Muscle layer of duodenum (tissue), 2 donors: ENCODE measurements around the gene TMEM167A.

Source experiments
- H3K27ac ChIP-seq: one replicate; pipeline ENCODE4 v1.7.0; 2013; ENCODE audit warnings: mild to moderate bottlenecking, low read length
- H3K27me3 ChIP-seq: one replicate; pipeline ENCODE4 v1.7.0; 2013; ENCODE audit warnings: low read depth, mild to moderate bottlenecking, control low read depth, low read length
- H3K36me3 ChIP-seq, 2 donors: one replicate each; pipeline ENCODE4 v1.7.0; 2013; ENCODE audit warnings: low read length in 2 of 2, control low read depth in 1 of 2, mild to moderate bottlenecking in 1 of 2; ENCODE audit not compliant: insufficient read depth in 2 of 2, control insufficient read depth in 1 of 2
- H3K4me1 ChIP-seq, 2 donors: one replicate each; pipeline ENCODE4 v1.7.0; 2013; ENCODE audit warnings: low read length in 2 of 2, mild to moderate bottlenecking in 2 of 2, control low read depth in 1 of 2, moderate library complexity in 1 of 2; ENCODE audit not compliant: insufficient read depth in 2 of 2, control insufficient read depth in 1 of 2
- H3K4me3 ChIP-seq, 2 donors: one replicate each; pipeline ENCODE4 v1.7.0; 2013; ENCODE audit warnings: low read length in 2 of 2, low read depth in 1 of 2, mild to moderate bottlenecking in 1 of 2
- H3K9me3 ChIP-seq, 2 donors: one replicate each; pipeline ENCODE4 v1.7.0; 2013; ENCODE audit warnings: low read length in 2 of 2, control low read depth in 1 of 2, mild to moderate bottlenecking in 1 of 2; ENCODE audit not compliant: control insufficient read depth in 1 of 2
- donor health status: healthy.

Gene TMEM167A, protein sequence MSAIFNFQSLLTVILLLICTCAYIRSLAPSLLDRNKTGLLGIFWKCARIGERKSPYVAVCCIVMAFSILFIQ

DNA sequence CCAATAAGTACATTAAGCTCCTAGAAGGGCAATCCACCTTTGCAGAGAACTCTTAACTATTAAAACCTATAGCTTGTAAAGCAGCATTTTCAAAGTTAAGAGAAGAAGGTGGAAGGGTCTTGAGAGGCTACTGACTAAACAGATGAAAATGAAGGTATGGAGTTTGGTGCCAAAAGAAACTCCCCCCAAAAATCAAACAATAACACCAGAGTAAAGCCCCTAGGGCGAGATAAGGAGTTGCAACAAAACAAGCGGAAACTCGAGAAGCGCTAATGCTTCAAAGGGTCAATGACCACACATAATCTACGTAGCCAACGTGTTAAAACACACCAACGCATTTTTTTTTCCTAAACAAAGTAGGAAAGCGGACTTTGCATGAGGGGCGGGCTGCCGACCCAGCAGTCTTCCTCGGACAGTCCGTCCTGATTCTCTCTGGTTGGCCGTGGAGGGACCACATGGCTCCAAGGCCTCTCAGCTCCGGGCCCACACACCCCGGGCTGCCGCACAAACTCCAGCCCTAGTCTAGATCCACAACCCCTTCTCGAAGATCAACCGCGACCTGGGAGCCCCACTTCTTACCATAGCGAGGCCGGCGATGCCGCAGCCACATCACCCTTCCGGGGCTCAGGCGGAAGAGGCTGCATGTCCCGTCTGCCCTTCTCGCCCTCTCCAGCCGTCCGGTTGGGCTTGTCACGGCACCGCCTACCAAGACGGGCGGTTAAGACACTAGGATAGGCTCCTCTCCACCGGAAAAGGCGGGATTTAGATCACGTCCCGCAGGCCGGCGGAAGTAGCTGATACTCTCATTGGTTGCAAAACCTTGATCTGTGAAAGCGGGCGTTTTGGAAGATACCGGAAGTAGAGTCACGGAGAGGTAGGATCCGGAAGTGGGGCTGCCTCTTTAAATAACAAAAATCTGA is at the start of gene TMEM167A, which contains the start of gene XRCC4:
Gene TMEM167A (minus strand): TSS at position 653 of the 920 bp plus-strand sequence. CDS start 71 bp downstream, at position 582.
Gene XRCC4 (plus strand): TSS at position 806 of the 920 bp plus-strand sequence. CDS start 27,373 bp downstream, outside the sequence.
- peaks cover 11 to 37% of the 10 kb centered on the region in 2 donors for H3K4me1 ChIP-seq
- H3K9me3 ChIP-seq, result no peaks in the 10 kb centered on the region
- H3K27ac ChIP-seq, result peak within 1 kb of the TSS; percentile 92
- no peaks in the 10 kb centered on the region for H3K36me3 ChIP-seq
- H3K4me3 ChIP-seq, result peak within 1 kb of the TSS; percentile 92 to 98
- no peaks in the 10 kb centered on the region for H3K27me3 ChIP-seq

DNA sequence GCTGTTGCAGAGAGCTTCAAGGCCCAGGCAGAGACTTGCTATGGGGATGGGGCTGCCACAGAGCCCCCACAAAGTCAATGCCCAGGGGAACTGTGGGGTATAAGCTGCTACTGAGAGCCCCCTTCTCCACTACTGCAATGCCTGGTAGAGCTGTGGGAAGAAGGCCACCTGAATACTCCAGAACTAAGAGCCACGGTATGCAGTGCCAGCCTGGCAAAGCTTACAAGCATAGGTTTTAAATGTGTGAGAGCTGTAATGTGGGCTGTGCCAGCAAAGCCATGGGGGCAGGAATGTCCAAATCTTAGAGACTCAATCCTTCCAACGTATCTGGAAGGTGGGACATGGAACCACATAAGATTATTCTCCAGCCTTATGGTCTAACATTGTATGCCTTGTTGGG is 49.3 kb upstream of the TMEM167A start:
- Histone ChIP-seq H3K27ac (no peak overlapping the region), H3K27me3 (no peaks in the 10 kb centered on the region), H3K4me3 (no peak overlapping the region), H3K9me3 (peaks cover 0 to 3% of the 10 kb centered on the region in 2 donors), H3K4me1 (no peaks in the 10 kb centered on the region), H3K36me3 (no peaks in the 10 kb centered on the region)

DNA sequence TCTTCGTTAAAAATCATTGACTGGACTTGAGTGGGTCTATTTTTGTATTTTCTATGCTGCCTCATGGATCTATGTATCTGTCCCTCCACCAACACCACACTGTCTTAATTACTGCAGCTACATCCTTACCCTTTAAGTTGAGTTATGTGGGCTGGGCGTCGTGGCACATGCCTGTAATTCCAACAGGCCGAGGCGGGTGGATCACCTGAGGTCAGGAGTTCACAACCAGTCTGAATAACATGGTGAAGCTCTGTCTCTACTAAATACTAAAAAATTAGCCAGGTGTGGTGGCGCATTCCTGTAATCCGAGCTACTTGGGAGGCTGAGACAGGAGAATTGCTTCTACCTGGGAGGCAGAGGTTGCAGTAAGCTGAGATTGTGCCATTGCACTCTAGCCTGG is 48.4 kb upstream of the TMEM167A start:
- no peak overlapping the region for H3K4me3 ChIP-seq
- no peak overlapping the region for H3K27ac ChIP-seq
- H3K27me3 ChIP-seq, result no peaks in the 10 kb centered on the region
- H3K36me3 ChIP-seq, result no peaks in the 10 kb centered on the region
- no peaks in the 10 kb centered on the region for H3K4me1 ChIP-seq
- H3K9me3 ChIP-seq, result peaks cover 0 to 3% of the 10 kb centered on the region in 2 donors

DNA sequence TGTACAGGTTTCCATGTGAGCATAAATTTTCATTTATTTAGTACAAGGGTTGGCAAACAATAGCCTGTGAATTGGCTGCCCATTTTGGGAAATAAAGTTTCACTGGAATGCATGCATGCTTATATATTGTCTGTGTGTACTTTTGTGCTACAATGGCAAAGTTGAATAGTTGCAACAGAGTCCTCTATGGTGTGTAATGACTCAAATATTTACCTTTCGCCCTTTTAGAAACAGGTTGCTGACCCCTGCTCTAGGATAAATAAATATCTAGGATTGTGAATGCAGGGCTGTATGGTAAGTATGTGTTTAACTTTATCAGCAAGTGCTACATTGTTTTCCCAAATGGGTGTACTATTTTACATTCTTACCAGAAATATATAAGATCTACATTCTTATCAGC is 47.4 kb upstream of the TMEM167A start:
- peaks cover 0 to 3% of the 10 kb centered on the region in 2 donors for H3K9me3 ChIP-seq
- no peaks in the 10 kb centered on the region for H3K27me3 ChIP-seq
- H3K4me3 ChIP-seq, result no peak overlapping the region
- no peaks in the 10 kb centered on the region for H3K36me3 ChIP-seq
- H3K27ac ChIP-seq, result no peak overlapping the region
- H3K4me1 ChIP-seq, result no peaks in the 10 kb centered on the region

DNA sequence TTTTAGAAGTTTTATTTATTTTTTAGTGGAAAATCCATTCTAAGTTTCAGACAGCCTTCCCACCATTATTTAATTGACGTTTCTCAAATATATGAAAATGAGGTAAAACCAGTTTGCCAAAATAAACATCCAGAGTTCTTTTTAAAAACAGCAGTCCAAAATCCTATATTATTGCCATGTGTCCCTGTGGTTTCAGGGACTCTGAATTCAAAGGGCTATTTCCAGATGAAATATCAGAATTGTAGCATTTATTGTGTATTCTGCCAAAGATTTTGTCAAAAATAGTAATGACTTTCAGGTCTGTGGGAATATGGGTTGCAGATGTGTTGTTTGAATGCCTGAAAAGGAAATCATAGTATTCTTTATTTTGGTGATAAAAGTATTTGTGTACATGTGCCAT is 41.8 kb upstream of the TMEM167A start:
- Histone ChIP-seq H3K27me3 (no peaks in the 10 kb centered on the region), H3K4me1 (no peaks in the 10 kb centered on the region), H3K36me3 (peaks cover 0 to 6% of the 10 kb centered on the region in 2 donors), H3K27ac (no peak overlapping the region), H3K4me3 (no peak overlapping the region), H3K9me3 (peaks cover 4 to 5% of the 10 kb centered on the region in 2 donors)

DNA sequence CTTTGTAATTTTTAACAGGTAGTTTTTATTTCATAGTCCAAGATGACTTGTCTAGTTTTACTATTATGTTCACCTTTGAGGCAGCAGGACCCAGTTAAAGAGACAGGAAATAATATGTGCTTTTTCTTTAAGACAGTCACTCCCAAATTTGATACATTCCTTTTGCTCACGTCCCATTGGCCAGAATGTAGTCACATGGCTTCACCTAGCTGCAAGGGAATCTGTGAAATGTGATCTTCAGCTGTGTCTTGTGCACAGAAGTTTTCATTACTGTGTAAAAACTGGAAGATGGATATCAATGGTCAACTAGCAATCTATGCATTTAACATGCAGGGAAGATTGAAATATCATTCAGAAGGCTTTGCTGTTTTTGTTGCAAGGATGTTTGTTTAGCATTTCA is 41.3 kb upstream of the TMEM167A start:
- no peak overlapping the region for H3K4me3 ChIP-seq

DNA sequence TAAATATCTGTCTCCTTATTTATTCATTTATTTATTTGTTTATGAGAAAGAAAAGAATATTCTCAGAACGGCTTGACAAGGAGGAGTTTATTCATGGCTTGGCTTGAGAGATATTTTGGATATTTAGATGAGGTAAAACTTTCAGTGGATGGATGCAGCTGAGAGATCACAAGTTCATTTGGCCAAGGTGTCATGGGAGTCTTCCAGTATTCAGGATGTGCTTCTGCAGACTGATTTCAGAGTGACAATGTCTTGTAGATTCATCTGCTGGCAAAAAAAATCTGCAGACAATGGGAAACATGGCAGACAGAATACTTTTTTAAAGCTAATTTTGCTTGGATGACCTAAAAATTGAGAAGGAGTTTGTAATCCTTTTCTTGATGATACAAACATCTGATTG is 38.6 kb upstream of the TMEM167A start:
- H3K27me3 ChIP-seq, result no peaks in the 10 kb centered on the region
- H3K9me3 ChIP-seq, result peaks cover 4 to 5% of the 10 kb centered on the region in 2 donors
- H3K36me3 ChIP-seq, result peaks cover 0 to 6% of the 10 kb centered on the region in 2 donors
- no peak overlapping the region for H3K4me3 ChIP-seq
- no peaks in the 10 kb centered on the region for H3K4me1 ChIP-seq
- H3K27ac ChIP-seq, result no peak overlapping the region

More for the DNA sequence above, 41.3 kb upstream of the TMEM167A start:
- Histone ChIP-seq H3K36me3 (peaks cover 0 to 6% of the 10 kb centered on the region in 2 donors), H3K27me3 (no peaks in the 10 kb centered on the region), H3K4me1 (no peaks in the 10 kb centered on the region), H3K9me3 (peaks cover 4 to 5% of the 10 kb centered on the region in 2 donors), H3K27ac (no peak overlapping the region)

DNA sequence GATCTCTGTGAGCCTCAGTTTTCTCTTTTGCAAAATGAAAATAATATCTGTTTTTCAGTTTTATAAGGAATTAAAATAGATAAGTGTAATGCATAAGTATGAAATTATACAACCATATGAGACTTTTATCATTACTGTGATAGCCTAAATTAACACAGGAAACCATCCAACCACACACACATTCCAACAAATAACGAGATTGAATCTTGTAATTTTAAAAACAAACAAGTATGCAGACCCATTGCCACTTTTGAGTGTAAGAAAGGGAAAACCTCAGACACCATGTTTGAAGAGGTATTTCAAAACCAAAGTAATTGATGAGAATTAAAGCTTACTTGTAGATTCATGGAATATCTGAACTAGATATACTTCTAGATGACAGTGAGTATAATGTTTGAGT is 32.2 kb upstream of the TMEM167A start:
- H3K9me3 ChIP-seq, result no peaks in the 10 kb centered on the region
- no peak overlapping the region for H3K27ac ChIP-seq
- no peaks in the 10 kb centered on the region for H3K27me3 ChIP-seq
- H3K36me3 ChIP-seq, result no peaks in the 10 kb centered on the region
- H3K4me1 ChIP-seq, result no peaks in the 10 kb centered on the region
- H3K4me3 ChIP-seq, result no peak overlapping the region

DNA sequence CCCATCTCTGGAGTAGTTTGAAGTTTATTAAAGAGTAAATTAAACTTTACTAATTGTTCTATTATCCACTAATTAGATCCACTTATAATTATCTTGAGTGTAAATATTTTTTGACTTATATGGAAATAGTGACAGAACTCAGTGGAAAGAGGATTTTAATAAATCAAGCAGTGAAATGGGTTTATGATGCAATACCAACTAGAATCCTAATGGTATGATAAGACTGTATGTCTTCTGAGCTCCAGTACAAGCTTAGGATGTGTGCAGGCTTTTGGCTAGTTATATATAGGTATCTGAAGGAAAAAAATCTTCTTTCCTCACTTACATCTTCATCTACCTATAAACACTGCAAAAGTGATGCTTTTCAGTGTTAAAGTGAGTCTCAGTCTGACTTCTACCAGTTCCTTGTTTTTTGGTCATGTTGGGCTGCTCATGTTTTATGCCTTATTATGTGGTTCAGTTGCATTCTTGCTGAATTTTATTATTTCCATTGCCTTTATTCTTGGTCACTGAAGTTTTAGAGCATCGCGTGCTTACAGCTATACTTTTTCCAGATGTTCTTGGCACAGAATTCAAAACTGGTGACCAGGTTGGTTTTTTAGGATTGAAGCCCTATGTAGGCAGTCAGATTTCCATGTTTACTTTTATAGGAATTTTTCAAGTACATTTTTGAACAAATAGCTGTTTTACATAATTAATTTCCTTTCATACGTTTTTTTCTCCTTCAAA is 30.7 kb upstream of the TMEM167A start:
- Histone ChIP-seq H3K27ac (no peak overlapping the region), H3K36me3 (no peaks in the 10 kb centered on the region), H3K4me3 (no peak overlapping the region), H3K27me3 (no peaks in the 10 kb centered on the region), H3K4me1 (no peaks in the 10 kb centered on the region), H3K9me3 (no peaks in the 10 kb centered on the region)

DNA sequence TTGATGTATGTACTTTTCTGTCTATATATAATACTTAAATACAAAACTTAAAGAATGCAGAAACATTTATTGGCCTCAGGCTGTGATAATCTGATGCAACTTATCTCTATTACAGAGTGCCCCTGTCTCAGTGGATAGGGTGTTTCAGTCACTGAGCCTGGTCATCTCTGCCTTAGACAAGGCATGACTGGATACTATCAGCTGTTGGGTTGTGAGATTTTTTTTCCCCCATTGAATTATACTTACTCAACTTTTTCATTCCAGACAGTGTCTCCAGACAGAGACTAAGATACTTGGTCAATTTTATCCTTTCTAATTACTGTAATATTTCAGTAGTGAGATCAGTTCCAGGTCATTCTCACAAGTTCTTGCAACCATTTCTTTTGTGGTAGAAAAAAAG is 26.8 kb upstream of the TMEM167A start:
- no peaks in the 10 kb centered on the region for H3K36me3 ChIP-seq
- no peaks in the 10 kb centered on the region for H3K27me3 ChIP-seq
- H3K27ac ChIP-seq, result no peak overlapping the region
- no peaks in the 10 kb centered on the region for H3K9me3 ChIP-seq
- no peaks in the 10 kb centered on the region for H3K4me1 ChIP-seq
- no peak overlapping the region for H3K4me3 ChIP-seq

DNA sequence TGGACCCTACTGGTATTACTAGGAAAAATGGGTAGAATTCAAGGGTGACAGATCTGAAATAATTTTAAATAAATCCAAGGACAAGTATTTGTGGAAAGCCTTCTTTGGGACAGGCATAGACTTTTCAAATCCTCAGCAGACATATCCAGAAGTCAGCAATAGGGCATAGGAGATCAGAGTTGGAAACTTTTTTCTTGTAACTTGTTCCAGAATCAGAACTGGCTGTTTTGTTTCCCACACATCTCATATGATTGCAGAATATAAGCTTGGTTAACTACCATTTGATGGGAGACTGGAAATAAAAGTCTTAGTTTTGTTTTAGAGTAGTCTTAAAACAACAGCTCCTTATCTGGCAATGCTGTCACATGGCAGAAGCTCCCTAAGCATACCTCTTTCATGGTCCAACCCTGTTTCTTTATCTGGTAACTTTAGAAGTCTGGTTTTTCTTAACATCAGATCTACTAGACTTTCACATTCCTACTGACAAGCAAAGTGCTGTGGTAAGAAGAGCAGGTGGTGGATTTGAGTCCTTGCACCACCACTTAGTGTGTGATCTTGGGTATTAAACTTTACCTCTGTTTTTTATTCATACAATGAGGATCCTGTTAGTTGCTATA is 25.3 kb upstream of the TMEM167A start:
- Histone ChIP-seq H3K4me1 (no peaks in the 10 kb centered on the region), H3K27ac (no peak overlapping the region), H3K27me3 (no peaks in the 10 kb centered on the region), H3K4me3 (no peak overlapping the region), H3K9me3 (no peaks in the 10 kb centered on the region), H3K36me3 (no peaks in the 10 kb centered on the region)
